HG02642 (cell line): ENCODE measurements around the gene ATOH8.

Experiments
- ATAC-seq: cut with Tn5 transposase; IDR thresholded peaks from one replicate; pipeline ENCODE4 v1.9.1; 2021; ENCODE audit warnings: mild to moderate bottlenecking; ENCODE audit not compliant: unreplicated experiment, poor library complexity

The ATOH8 gene

GRCh38 chr2:85780316-85781012 lies 26.7 kb downstream of the ATOH8 start:
- no peak for ATAC-seq

GRCh38 chr2:85781013-85781332 lies 27.2 kb downstream of the ATOH8 start:
- ATAC-seq = no peak

DNA sequence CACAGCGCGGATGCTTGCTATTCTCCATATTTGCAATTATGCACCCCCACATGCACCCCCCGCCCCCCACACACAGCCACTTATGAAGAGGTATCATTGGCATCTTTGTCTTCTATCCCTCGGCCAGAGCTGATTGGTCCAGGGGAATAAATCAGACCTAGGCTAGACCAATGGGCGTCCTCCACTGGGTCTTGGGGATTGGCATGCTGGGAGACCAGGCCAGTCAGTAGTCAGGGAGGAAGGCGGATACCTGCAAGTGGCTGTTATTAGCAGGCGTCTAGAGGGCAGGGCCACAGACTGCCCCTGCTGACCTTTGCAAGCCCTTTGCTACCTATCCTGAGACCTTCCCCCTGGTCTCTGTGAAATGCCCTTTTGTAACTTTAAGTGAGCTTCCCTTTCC lies 30.0 kb downstream of the ATOH8 start:
- ATAC-seq = no peak

DNA sequence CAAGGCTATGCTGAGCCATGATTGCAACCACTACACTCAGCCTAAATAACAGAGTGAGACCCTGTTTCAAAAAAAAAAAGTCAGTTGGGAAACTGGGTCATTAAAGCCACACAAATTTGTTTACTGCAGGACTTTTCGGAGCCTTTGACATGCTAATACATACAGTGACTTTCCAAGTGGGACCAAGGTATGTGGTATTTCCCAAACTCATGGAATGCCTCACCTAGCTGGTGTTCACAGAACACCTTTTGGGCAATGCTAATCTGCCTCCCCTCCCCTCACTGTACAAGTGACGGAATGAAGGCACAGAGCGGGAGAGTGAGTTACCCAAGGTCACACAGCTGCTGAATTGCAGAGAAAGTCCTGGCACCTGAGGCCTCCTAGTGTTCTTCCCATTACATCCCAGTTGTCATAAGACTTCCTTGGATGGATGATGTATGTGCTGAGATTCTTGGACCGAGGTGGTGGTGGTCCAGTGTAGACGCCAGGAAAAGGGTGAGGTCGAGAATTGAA lies 30.7 kb downstream of the ATOH8 start:
- ATAC-seq = no peak

- no peak for ATAC-seq
These were observed 31.4 kb downstream of the ATOH8 start for GRCh38 chr2:85785027-85785822.

DNA sequence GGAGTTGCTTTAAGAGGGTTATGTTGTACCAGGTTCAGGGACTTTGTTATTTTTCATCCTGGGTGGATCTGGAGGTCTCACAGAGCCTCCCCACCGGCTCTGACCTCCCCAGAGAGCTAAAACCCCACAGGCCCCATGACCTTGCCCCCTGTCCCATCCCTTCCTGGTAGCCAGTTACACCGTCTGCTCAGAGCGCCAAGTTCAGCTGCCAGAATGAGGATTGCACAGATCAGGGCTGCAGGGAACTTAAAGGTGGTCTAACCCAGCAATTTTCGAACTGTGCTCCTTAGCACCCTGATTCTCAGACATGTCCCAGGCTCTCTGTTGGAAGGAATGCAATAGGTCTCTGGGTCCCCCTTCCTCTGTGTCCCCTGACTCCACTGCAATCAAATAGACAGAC lies 32.1 kb downstream of the ATOH8 start:
- ATAC-seq = no peak

- ATAC-seq = no peak
These were observed 32.7 kb downstream of the ATOH8 start for GRCh38 chr2:85786444-85786843.

DNA sequence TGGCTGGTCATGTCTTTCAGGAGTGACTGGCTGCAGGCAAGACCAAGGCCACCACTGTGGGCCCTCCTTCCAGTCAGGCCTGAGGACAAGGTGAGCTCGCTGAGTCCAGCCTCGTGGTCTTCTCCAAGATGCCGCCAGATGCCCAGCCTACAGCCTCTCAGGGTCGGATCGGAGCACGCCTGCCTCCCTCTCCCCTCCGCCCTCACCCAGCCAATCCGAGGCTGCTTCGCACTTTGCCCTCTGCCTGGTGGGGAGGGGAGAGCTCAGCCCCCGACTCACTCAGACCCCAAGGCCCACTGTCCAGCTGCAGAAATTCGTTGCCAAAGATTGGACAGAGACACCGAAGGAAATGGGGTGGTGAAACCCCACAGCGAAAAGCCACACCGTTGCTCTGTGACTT lies 33.1 kb downstream of the ATOH8 start:
- no peak for ATAC-seq

GRCh38 chr2:85787282-85787980 lies 33.6 kb downstream of the ATOH8 start:
- ATAC-seq = no peak

- no peak for ATAC-seq
These were observed 34.2 kb downstream of the ATOH8 start for GRCh38 chr2:85787981-85788340.

DNA sequence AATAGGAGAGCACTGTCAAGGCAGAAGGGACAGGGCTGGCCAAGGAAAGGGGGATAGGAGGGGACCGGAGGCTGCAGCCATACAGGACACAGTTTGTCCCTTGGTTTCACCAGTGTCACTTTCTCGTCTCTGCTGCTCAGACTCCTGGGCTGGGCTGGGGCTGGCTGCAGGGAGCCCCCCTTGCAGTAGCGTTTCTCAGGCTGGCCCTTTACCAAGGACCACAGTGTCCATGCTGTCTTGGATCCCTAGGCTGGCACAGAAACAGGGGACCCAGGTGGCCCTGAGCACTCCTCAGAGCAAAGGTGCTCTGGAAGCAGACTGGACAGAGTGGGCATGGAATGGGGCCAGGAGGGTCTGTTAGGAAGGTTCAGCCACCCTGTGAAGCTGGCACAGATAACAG lies 34.8 kb downstream of the ATOH8 start:
- no peak for ATAC-seq

DNA sequence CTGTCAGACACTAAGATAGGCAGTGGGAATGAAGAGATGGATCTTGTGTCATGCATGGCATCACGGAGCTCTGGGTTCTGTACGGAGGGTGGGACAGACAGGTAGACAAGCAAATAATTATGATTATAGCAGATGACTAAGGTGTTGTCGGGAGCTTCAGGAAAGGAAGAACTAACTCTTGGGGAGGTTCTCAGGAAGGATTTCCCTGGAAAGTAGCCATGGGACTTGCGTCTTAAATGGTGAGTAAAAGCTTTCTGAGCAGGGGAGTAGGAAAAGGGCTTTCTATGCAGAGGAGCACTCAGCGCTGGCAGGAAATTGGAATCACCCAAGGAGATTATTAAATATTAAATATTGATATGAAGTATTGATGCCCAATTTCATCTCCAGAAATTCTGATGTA lies 35.5 kb downstream of the ATOH8 start:
- ATAC-seq = no peak

DNA sequence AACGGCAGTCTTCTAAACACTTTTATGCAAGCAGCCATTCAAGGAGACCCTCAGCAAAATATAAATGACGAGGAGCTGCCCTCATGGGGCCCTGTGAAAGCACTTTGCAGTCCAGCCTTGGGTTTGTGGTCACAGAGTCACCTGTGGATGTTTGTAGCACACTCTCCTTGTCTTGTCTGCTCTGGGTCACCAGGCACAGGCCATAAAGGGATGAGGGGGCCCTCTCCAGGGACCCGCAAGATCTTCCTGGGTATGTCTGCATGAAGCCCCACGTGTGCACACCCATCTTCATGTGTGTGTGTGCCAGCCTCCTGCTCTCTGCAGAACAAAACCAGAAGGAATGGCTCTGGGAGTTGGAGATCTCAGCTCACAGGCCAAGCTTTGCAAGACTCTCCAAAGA lies 36.2 kb downstream of the ATOH8 start:
- ATAC-seq = no peak

DNA sequence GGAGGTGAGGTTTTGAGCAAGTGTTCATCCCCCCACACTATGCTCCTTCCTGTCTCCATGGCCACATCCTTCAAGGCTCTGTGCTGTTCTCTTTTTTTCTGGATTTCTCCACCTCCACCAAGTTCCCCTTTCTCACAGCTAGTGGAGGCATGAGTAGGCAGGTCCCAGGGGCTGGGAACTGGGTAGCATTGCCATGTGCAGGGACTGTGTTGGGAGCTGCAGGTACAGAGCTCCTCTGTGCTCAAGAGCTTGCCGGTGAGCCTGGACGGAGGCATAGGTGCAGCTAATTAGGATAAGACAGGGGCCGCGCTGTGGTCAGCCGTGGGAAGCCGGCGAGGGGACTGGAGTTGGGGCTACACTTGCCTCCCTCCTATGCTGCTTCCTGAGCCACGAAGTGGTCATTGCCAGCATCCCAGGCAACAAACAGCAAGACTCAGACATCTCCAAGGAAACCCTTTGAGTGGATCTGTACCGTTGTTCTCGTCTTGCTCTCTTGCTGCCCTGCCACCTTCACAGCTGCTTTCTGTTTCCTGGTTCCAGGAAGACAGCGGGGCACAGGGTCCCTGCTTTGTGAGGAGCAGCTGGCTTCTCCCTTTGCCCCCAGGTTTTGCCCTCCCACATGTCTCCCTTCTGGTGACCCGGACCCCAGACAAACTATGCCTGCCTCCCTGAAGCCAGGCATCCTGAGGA lies 36.9 kb downstream of the ATOH8 start:
- no peak for ATAC-seq

- ATAC-seq = no peak
These were observed 38.1 kb downstream of the ATOH8 start for GRCh38 chr2:85791704-85792565.

- no peak for ATAC-seq
These were observed 39.1 kb downstream of the ATOH8 start for GRCh38 chr2:85792783-85793441.

DNA sequence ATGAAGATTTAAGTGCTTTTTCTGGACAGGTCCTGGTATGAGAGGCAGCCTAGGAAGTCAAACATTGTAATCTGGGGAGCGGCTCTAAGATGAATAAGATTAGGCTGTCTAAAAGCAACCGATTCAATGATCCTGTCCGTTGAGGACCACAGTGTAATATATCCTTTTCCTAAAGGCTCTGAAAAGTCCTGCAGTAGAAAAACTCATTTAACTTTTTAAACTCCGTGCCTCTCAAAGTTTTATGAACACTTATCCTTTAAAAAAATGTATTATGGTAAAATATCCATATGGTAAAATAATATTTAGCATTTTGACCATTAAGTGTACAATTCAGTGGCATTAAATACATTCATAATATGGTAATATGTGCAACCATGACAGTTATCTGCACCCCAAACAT lies 39.8 kb downstream of the ATOH8 start:
- ATAC-seq = no peak

GRCh38 chr2:85794038-85794441 lies 40.2 kb downstream of the ATOH8 start:
- ATAC-seq = no peak

GRCh38 chr2:85794491-85795121 lies 40.8 kb downstream of the ATOH8 start:
- no peak for ATAC-seq
